ENCODE measurements around the gene CLTA. TPM values are rescaled to one million over a fixed set of nuclear protein-coding genes. Genes with fewer than 3 reads are reported as not detected.

Gene CLTA
- total RNA-seq, 1 experiment from 2014 or later = 269 TPM

DNA sequence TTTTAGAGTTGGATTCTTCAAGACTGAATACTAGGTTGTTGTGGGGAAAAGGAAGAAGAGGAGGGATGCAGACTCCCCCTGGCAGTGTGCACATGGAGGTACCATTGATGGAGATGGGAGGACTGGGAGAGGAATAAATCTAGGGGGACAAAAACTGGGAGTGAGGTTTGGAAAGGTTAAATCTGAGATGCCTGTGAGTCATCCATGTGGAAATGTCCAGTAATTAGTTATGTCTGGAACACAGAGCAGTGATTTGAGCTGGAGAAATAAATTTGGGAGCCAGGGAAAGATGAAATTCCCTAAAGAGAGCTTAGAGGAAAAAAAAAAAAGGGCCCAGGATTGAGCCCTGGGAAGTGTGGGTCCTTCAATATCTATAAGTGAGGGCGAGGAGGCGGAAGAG, 29.5 kb upstream of the CLTA start:
- no peak overlapping the region for H3K4me3 ChIP-seq (ENCODE audit: low read depth, low read length)
- DNase-seq = no peak
- H3K4me1 ChIP-seq = peaks cover 8% of the 10 kb centered on the region
- no peaks in the 10 kb centered on the region for H3K36me3 Mint-ChIP-seq (ENCODE audit: insufficient read depth, unreplicated experiment)
- H3K27me3 Mint-ChIP-seq (ENCODE audit: insufficient read depth, unreplicated experiment) = peaks cover 3% of the 10 kb centered on the region
- TF ChIP-seq, protein P1, sequence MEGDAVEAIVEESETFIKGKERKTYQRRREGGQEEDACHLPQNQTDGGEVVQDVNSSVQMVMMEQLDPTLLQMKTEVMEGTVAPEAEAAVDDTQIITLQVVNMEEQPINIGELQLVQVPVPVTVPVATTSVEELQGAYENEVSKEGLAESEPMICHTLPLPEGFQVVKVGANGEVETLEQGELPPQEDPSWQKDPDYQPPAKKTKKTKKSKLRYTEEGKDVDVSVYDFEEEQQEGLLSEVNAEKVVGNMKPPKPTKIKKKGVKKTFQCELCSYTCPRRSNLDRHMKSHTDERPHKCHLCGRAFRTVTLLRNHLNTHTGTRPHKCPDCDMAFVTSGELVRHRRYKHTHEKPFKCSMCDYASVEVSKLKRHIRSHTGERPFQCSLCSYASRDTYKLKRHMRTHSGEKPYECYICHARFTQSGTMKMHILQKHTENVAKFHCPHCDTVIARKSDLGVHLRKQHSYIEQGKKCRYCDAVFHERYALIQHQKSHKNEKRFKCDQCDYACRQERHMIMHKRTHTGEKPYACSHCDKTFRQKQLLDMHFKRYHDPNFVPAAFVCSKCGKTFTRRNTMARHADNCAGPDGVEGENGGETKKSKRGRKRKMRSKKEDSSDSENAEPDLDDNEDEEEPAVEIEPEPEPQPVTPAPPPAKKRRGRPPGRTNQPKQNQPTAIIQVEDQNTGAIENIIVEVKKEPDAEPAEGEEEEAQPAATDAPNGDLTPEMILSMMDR (IDR thresholded peaks at IDR 0.05; ENCODE audit: insufficient read depth in 1 of 2, low read depth in 1 of 2, low read length in 1 of 2, severe bottlenecking in 1 of 2, unreplicated experiment in 1 of 2) = no peak
- no peaks in the 10 kb centered on the region for H3K9me3 ChIP-seq
- CTCF ChIA-PET = no interaction called here
- intact Hi-C loops (cut with micrococcal nuclease; ENCODE audit: unreplicated experiment) = no loop called here
- POLR2A ChIA-PET = no interaction called here
- no peaks in the 10 kb centered on the region for H3K27me3 ChIP-seq (replicated peaks; ENCODE audit: control insufficient read depth, insufficient read depth, low read length)
- H3K36me3 ChIP-seq (ENCODE audit: control insufficient read depth, insufficient read depth, low read length) = no peaks in the 10 kb centered on the region
- H3K27ac Mint-ChIP-seq (ENCODE audit: unreplicated experiment) = no peak overlapping the region
- BruUV-seq (replicated peaks) = no TSS peak
- H3K4me1 Mint-ChIP-seq (ENCODE audit: low read depth, unreplicated experiment) = no peaks in the 10 kb centered on the region
- H3K9me3 Mint-ChIP-seq (ENCODE audit: unreplicated experiment) = no peaks in the 10 kb centered on the region
- no peak overlapping the region for H3K4me3 Mint-ChIP-seq (ENCODE audit: unreplicated experiment)

DNA sequence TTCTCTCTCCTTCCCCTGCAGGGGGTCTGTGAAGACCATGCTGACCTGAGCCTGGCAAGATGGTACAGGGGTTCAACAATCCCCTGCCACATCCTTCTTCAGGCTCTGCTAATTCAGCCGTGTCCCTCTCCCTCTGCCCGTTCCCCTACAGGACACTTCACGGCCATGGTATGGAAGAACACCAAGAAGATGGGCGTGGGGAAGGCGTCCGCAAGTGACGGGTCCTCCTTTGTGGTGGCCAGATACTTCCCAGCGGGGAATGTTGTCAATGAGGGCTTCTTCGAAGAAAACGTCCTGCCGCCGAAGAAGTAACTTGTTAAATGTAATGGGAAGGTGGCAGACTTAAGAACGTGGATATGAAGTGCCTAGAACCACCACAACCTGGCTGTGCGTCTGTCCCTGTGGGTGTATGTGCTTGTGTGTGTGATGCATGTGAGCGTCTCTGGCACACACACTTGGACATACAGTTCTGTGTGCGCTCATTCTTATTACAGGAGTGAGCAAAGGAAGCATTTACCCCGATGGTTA, 28.4 kb upstream of the CLTA start:
- no peak overlapping the region for H3K27ac Mint-ChIP-seq (ENCODE audit: unreplicated experiment)
- intact Hi-C loops (cut with micrococcal nuclease; ENCODE audit: unreplicated experiment) = no loop called here
- H3K4me3 Mint-ChIP-seq (ENCODE audit: unreplicated experiment) = no peak overlapping the region
- H3K27me3 Mint-ChIP-seq (ENCODE audit: insufficient read depth, unreplicated experiment) = peaks cover 3% of the 10 kb centered on the region
- H3K36me3 ChIP-seq (ENCODE audit: control insufficient read depth, insufficient read depth, low read length) = no peaks in the 10 kb centered on the region
- H3K27me3 ChIP-seq (replicated peaks; ENCODE audit: control insufficient read depth, insufficient read depth, low read length) = no peaks in the 10 kb centered on the region
- no peaks in the 10 kb centered on the region for H3K4me1 Mint-ChIP-seq (ENCODE audit: low read depth, unreplicated experiment)
- no peaks in the 10 kb centered on the region for H3K9me3 Mint-ChIP-seq (ENCODE audit: unreplicated experiment)
- H3K4me1 ChIP-seq = peaks cover 8% of the 10 kb centered on the region
- POLR2A ChIA-PET = no interaction called here
- CTCF ChIA-PET = no interaction called here
- no peaks in the 10 kb centered on the region for H3K9me3 ChIP-seq
- no TSS peak for BruUV-seq (replicated peaks)
- H3K36me3 Mint-ChIP-seq (ENCODE audit: insufficient read depth, unreplicated experiment) = no peaks in the 10 kb centered on the region
- no peak for DNase-seq
- TF ChIP-seq, protein P1 (IDR thresholded peaks at IDR 0.05; ENCODE audit: insufficient read depth in 1 of 2, low read depth in 1 of 2, low read length in 1 of 2, severe bottlenecking in 1 of 2, unreplicated experiment in 1 of 2) = no peak
- H3K4me3 ChIP-seq (ENCODE audit: low read depth, low read length) = no peak overlapping the region

DNA sequence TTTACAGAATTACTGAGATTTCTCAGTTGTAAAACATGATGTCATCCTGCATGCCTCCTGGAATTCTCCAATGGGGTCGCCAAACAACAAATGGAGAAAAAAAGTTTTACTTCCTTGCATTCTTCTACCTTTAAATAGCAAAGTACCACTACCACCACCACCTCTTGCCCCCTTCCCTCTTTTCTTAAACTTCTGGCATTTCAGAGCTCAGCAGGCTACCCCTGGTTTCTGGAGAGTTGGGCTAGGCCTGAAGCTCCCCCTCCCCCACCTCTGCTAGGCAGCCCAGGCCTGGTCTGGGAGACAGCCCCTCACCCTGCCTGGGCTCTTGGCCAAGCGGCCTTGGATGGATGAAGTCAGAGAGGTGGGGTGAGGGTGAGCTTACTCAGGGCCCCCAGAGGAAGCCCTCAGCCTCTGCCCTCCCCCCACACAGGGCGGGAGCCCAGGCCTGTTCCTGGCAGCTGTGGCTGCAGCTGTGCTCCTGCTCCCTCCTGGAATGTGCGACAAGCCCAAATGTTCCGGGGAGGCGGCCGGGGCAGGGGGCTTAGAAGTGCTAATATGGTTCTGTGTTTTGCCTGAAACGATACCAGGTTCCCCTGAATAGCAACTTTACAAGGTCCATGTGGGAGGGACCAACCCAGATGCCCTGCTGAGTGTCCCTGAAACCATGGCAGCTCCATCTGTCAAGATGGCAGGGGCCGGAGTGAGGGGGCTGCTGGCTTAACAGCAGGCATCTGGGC, 27.5 kb upstream of the CLTA start:
- no TSS peak for BruUV-seq (replicated peaks)
- intact Hi-C loops (cut with micrococcal nuclease; ENCODE audit: unreplicated experiment) = no loop called here
- Mint-ChIP-seq H3K36me3 (ENCODE audit: insufficient read depth, unreplicated experiment) (no peaks in the 10 kb centered on the region), H3K4me3 (ENCODE audit: unreplicated experiment) (no peak overlapping the region), H3K4me1 (ENCODE audit: low read depth, unreplicated experiment) (no peaks in the 10 kb centered on the region), H3K27ac (ENCODE audit: unreplicated experiment) (no peak overlapping the region), H3K27me3 (ENCODE audit: insufficient read depth, unreplicated experiment) (peaks cover 3% of the 10 kb centered on the region), H3K9me3 (ENCODE audit: unreplicated experiment) (no peaks in the 10 kb centered on the region)
- no peaks in the 10 kb centered on the region for H3K36me3 ChIP-seq (ENCODE audit: control insufficient read depth, insufficient read depth, low read length)
- peaks cover 8% of the 10 kb centered on the region for H3K4me1 ChIP-seq
- POLR2A ChIA-PET = interaction anchor here (1.6 kb wide), 1 partner anchor 27 kb away, joined by 6 read pairs; no protein-coding TSS in a partner anchor
- CTCF ChIA-PET = interaction anchor here (0.7 kb wide), 1 partner anchor 50 kb away, joined by 3 read pairs; no protein-coding TSS in a partner anchor
- no peak for DNase-seq
- H3K4me3 ChIP-seq (ENCODE audit: low read depth, low read length) = no peak overlapping the region
- no peaks in the 10 kb centered on the region for H3K9me3 ChIP-seq
- H3K27me3 ChIP-seq (replicated peaks; ENCODE audit: control insufficient read depth, insufficient read depth, low read length) = no peaks in the 10 kb centered on the region
- TF ChIP-seq, protein P1 (IDR thresholded peaks at IDR 0.05; ENCODE audit: insufficient read depth in 1 of 2, low read depth in 1 of 2, low read length in 1 of 2, severe bottlenecking in 1 of 2, unreplicated experiment in 1 of 2) = no peak

Data from Caco-2 (cell line).